H9 (cell line): ENCODE results near the gene ASTN2. TPM values are rescaled to one million over a fixed set of nuclear protein-coding genes. Genes with fewer than 3 reads are reported as not detected.

Experiments used
- DNase-seq: peaks from one replicate; pipeline ENCODE4 v3.0.0-alpha.2; 2017
- H2AFZ ChIP-seq: one replicate; pipeline ENCODE4 v1.6.1; 2013; ENCODE audit warnings: mild to moderate bottlenecking, low read length, control low read depth, moderate library complexity
- H2AK5ac ChIP-seq: 2 replicates; pipeline ENCODE4 v1.6.1; 2013; ENCODE audit warnings: low read length, control low read depth, mixed read lengths; ENCODE audit not compliant: insufficient read length
- H2BK120ac ChIP-seq: one replicate; pipeline ENCODE4 v1.6.1; 2013; ENCODE audit warnings: low read depth, mild to moderate bottlenecking, low read length, control low read depth, inconsistent platforms; ENCODE audit not compliant: poor library complexity, severe bottlenecking
- H2BK12ac ChIP-seq: 2 replicates; pipeline ENCODE4 v1.6.1; 2013; ENCODE audit warnings: low read length, control low read depth, mixed read lengths, low read depth; ENCODE audit not compliant: insufficient read length
- H2BK15ac ChIP-seq: 2 replicates; pipeline ENCODE4 v1.6.1; 2013; ENCODE audit warnings: low read depth, low read length, control low read depth
- H2BK20ac ChIP-seq: one replicate; pipeline ENCODE4 v1.6.1; 2013; ENCODE audit warnings: low read depth, mild to moderate bottlenecking, low read length, control low read depth, inconsistent platforms; ENCODE audit not compliant: poor library complexity, severe bottlenecking
- H2BK5ac ChIP-seq: 2 replicates; pipeline ENCODE4 v1.6.1; 2013; ENCODE audit warnings: low read length, control low read depth, mixed read lengths; ENCODE audit not compliant: insufficient read length
- H3K14ac ChIP-seq: 2 replicates; pipeline ENCODE4 v1.6.1; 2013; ENCODE audit warnings: low read length, control low read depth; ENCODE audit not compliant: insufficient read depth
- H3K18ac ChIP-seq: 2 replicates; pipeline ENCODE4 v1.6.1; 2013; ENCODE audit warnings: low read depth, mild to moderate bottlenecking, mixed read lengths, low read length, control low read depth; ENCODE audit not compliant: insufficient read length
- H3K23ac ChIP-seq: 2 replicates; pipeline ENCODE4 v1.6.1; 2013; ENCODE audit warnings: low read length, control low read depth, mixed read lengths, low read depth; ENCODE audit not compliant: insufficient read length
- H3K23me2 ChIP-seq: 2 replicates; pipeline ENCODE4 v1.6.1; 2013; ENCODE audit warnings: low read depth, mild to moderate bottlenecking, mixed read lengths, low read length, control low read depth; ENCODE audit not compliant: insufficient read length, poor library complexity, severe bottlenecking
- H3K27ac ChIP-seq: 2 replicates; pipeline ENCODE4 v1.5.1; 2013; ENCODE audit warnings: low read length, control low read depth, mixed read lengths, low read depth; ENCODE audit not compliant: insufficient read length
- H3K27me3 ChIP-seq: 2 replicates; pipeline ENCODE4 v1.6.1; 2013; ENCODE audit warnings: low read length, control low read depth, inconsistent platforms; ENCODE audit not compliant: insufficient read depth
- H3K4ac ChIP-seq: 2 replicates; pipeline ENCODE4 v1.6.1; 2013; ENCODE audit warnings: low read depth, mild to moderate bottlenecking, control low read depth, inconsistent platforms, low read length, moderate library complexity
- H3K4me1 ChIP-seq: 2 replicates; pipeline ENCODE4 v1.6.1; 2013; ENCODE audit warnings: low read length, control low read depth, inconsistent platforms; ENCODE audit not compliant: insufficient read depth
- H3K4me2 ChIP-seq: 2 replicates; pipeline ENCODE4 v1.6.1; 2013; ENCODE audit warnings: low read length, control low read depth, mixed read lengths; ENCODE audit not compliant: insufficient read length, insufficient read depth
- H3K56ac ChIP-seq: 2 replicates; pipeline ENCODE4 v1.6.1; 2013; ENCODE audit warnings: low read depth, mild to moderate bottlenecking, mixed read lengths, low read length, control low read depth; ENCODE audit not compliant: insufficient read length
- H3K79me1 ChIP-seq: 2 replicates; pipeline ENCODE4 v1.6.1; 2013; ENCODE audit warnings: low read depth, mild to moderate bottlenecking, moderate library complexity, low read length, control low read depth, inconsistent platforms; ENCODE audit not compliant: insufficient read depth, poor library complexity, severe bottlenecking
- H3K79me2 ChIP-seq: 2 replicates; pipeline ENCODE4 v1.6.1; 2013; ENCODE audit warnings: low read length, control low read depth, inconsistent platforms; ENCODE audit not compliant: insufficient read depth
- H3K9ac ChIP-seq: 2 replicates; pipeline ENCODE4 v1.6.1; 2013; ENCODE audit warnings: low read length, control low read depth, mixed read lengths; ENCODE audit not compliant: insufficient read length; ENCODE audit errors: extremely low read depth
- H3K9me3 ChIP-seq: one replicate; pipeline ENCODE4 v1.6.1; 2013; ENCODE audit warnings: low read depth, low read length, inconsistent platforms; ENCODE audit not compliant: control insufficient read depth
- H3T11ph ChIP-seq: one replicate; pipeline ENCODE4 v1.6.1; 2013; ENCODE audit warnings: mild to moderate bottlenecking, low read length, control low read depth, inconsistent platforms
- H4K20me1 ChIP-seq: one replicate; pipeline ENCODE4 v1.6.1; 2013; ENCODE audit not compliant: control insufficient read depth, insufficient read length, insufficient read depth
- H4K5ac ChIP-seq: 2 replicates; pipeline ENCODE4 v1.6.1; 2013; ENCODE audit warnings: low read depth, mild to moderate bottlenecking, mixed read lengths, low read length, control low read depth; ENCODE audit not compliant: insufficient read length
- H4K8ac ChIP-seq: replicated peaks from 2 replicates; pipeline ENCODE4 v1.6.1; 2013; ENCODE audit warnings: low read length, control low read depth, mixed read lengths, low read depth; ENCODE audit not compliant: insufficient read length
- H4K91ac ChIP-seq: 2 replicates; pipeline ENCODE4 v1.6.1; 2013; ENCODE audit warnings: low read depth, mild to moderate bottlenecking, moderate library complexity, mixed read lengths, low read length, control low read depth; ENCODE audit not compliant: insufficient read length
- H3K27ac Mint-ChIP-seq, 3 experiments: 2 replicates in 2 of 3; 3 replicates in 1 of 3; pipeline ENCODE4 v1.8.0; 2020 to 2021; ENCODE audit warnings: mixed read lengths in 3 of 3, mild to moderate bottlenecking in 1 of 3, moderate library complexity in 1 of 3
- H3K27me3 Mint-ChIP-seq: 2 replicates; pipeline ENCODE4 v1.8.0; 2021; ENCODE audit warnings: low read depth, mild to moderate bottlenecking, moderate library complexity, mixed read lengths
- H3K36me3 Mint-ChIP-seq, 3 experiments: 2 replicates in 2 of 3; 3 replicates in 1 of 3; pipeline ENCODE4 v1.8.0; 2020 to 2021; ENCODE audit warnings: low read depth in 3 of 3, mixed read lengths in 3 of 3; ENCODE audit not compliant: insufficient read depth in 1 of 3
- H3K4me1 Mint-ChIP-seq, 2 experiments: 2 replicates each; pipeline ENCODE4 v1.8.0; 2020; ENCODE audit warnings: mixed read lengths in 2 of 2
- H3K4me3 Mint-ChIP-seq, 2 experiments: 2 replicates in 1 of 2; 3 replicates in 1 of 2; pipeline ENCODE4 v1.8.0; 2020 to 2021; ENCODE audit warnings: mild to moderate bottlenecking in 2 of 2, mixed read lengths in 2 of 2, moderate library complexity in 1 of 2
- H3K9me3 Mint-ChIP-seq, 2 experiments: 2 replicates in 1 of 2; 3 replicates in 1 of 2; pipeline ENCODE4 v1.8.0; 2020; ENCODE audit warnings: mild to moderate bottlenecking in 2 of 2, mixed read lengths in 2 of 2, moderate library complexity in 1 of 2
- CTCF ChIP-seq: fragments of 200-600 bp; sonication (generic); conservative IDR thresholded peaks from 3 replicates; pipeline ENCODE4 v1.8.0; 2021; ENCODE audit warnings: antibody characterized with exemption, mild to moderate bottlenecking
- whole genome bisulfite sequencing: extraction: QIAGEN DNeasy Blood & Tissue Kit; methylation state at CpG from one replicate; pipeline ENCODE4 v1.1.7; 2013; ENCODE audit warnings: missing lambda C conversion rate, low lambda C conversion rate, mixed read lengths; ENCODE audit not compliant: insufficient read length; ENCODE audit errors: extremely low coverage; 5-methylcytosine and 5-hydroxymethylcytosine counted together
- total RNA-seq: library from RNA; stranded (reverse); gene quantifications from 2 replicates; pipeline ENCODE4 v1.2.1, GENCODE V29; 2021

Gene ASTN2
- total RNA-seq, 1 experiment from 2014 or later, result 9.7 TPM

- Histone ChIP-seq H2AFZ (no peak overlapping the region), H2BK15ac (no peak overlapping the region), H3K79me2 (no peaks in the 10 kb centered on the region), H3K18ac (no peak overlapping the region), H4K8ac (no peak overlapping the region), H3T11ph (no peak overlapping the region), H4K91ac (no peak overlapping the region), H3K9ac (no peak overlapping the region), H2BK120ac (no peak overlapping the region), H4K5ac (no peak overlapping the region), H3K23me2 (peaks cover 21% of the 10 kb centered on the region), H3K14ac (no peak overlapping the region; the same call in 1 of the 2 replicates), H3K56ac (no peak overlapping the region), H3K79me1 (no peaks in the 10 kb centered on the region), H3K27me3 (peaks cover 46% of the 10 kb centered on the region), H3K23ac (no peak overlapping the region), H2BK5ac (no peak overlapping the region), H2BK20ac (no peak overlapping the region), H2BK12ac (no peak overlapping the region), H4K20me1 (no peaks in the 10 kb centered on the region), H3K27ac (no peak overlapping the region), H2AK5ac (no peak overlapping the region), H3K4me2 (peak overlapping the region; percentile 73), H3K4ac (no peak overlapping the region), H3K9me3 (no peaks in the 10 kb centered on the region), H3K4me1 (0 out of 2 replicates have a peak, but pooled peaks cover 2% of the 10 kb centered on the region)
- no peak for TF ChIP-seq CTCF
- WGBS, result no CpG with 5 or more reads among the region's 77 CpGs
- H3K27me3 Mint-ChIP-seq, result peaks cover 35% of the 10 kb centered on the region
- H3K4me3 Mint-ChIP-seq, result peak overlapping the region in 1 of 2 experiments; percentile 91; a peak in 4 of 5 replicates
- DNase-seq, result peak; percentile 56
- H3K4me1 Mint-ChIP-seq, result peaks cover 14 to 18% of the 10 kb centered on the region in 2 experiments
- H3K36me3 Mint-ChIP-seq, result peaks cover 0 to 4% (median 0%) of the 10 kb centered on the region in 3 experiments; a peak in 2 of 7 replicates
- H3K9me3 Mint-ChIP-seq, result no peaks in the 10 kb centered on the region; a peak in 1 of 5 replicates
- no peak overlapping the region for H3K27ac Mint-ChIP-seq
Measured at GRCh38 chr9:117414220-117414905, 494 bp downstream of the ASTN2 start.
